Hepatocyte (in vitro differentiated cells): ENCODE data around the gene CDK2AP2.

Experiments used
- CTCF ChIP-seq: fragments of 200-600 bp; sonication (generic); IDR thresholded peaks from 2 replicates; pipeline ENCODE4 v1.5.1; 2016; ENCODE audit warnings: antibody characterized with exemption, mild to moderate bottlenecking; ENCODE audit not compliant: poor library complexity
- EZH2phosphoT487 ChIP-seq: fragments of 200-600 bp; sonication (generic); IDR thresholded peaks from one replicate; pipeline ENCODE4 v1.6.1; 2018; ENCODE audit warnings: antibody characterized with exemption, mild to moderate bottlenecking, low read depth, moderate library complexity; ENCODE audit not compliant: unreplicated experiment, severe bottlenecking

- TF ChIP-seq EZH2phosphoT487 (no peak), CTCF (no peak)
Measured at GRCh38 chr11:67494371-67495233, 13.4 kb downstream of the CDK2AP2 start.
